AG08396 (cell line): ENCODE measurements around the gene NPIPA1.
"Not testable (repeated sequence)": the region's sequence is repeated elsewhere in the genome, so short reads cannot be mapped to it uniquely, and the experiment has no call there.

ENCODE experiments used
- DNase-seq: peaks from one replicate; pipeline ENCODE4 v3.0.0; 2012; ENCODE audit warnings: low spot score, mixed read lengths

Gene NPIPA1

DNA sequence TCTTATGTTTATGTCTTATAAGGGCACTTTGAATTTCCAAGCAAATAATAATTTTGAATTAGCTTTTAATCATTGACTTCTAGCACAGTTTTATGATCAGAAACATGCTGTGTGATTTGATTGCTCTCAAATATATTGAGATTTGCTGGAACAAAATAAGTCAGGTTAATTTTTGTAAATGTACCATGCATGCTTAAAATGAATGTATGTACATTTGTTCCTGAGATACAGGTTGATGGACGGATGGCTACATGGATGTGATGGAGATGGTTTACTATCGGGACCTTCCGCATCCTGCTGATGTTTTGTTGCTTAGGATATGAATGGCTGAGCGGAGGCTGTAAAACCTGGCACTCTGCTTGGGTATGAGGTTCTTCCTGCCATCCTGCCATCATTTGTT is at the start of gene NPIPA1:
TSS of gene NPIPA1 (plus strand) at position 301 of the 400 bp plus-strand sequence. CDS start at position 301, 0 bp downstream.
- not testable (repeated sequence) for DNase-seq

DNA sequence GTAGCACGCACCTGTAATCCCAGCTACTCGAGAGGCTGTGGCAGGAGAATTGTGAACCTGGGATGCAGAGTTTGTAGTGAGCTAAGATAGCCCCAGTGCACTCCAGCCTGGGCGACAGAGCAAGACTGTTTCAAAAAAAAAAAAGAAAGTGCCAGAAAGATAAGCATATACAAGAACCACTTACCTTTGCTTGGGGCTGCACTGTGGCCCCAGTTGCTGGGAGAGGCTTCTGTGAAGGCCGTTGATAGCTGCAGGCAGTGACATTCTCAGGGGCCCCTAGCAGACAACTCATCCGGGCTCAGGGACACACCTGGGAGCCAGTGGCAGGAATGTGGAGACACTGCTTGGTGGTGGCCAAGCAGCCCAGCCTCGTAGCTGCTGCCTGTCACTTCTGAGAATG is 45.1 kb upstream of the NPIPA1 start:
- not testable (repeated sequence) for DNase-seq

- DNase-seq: not testable (repeated sequence)
Observed at GRCh38 chr16:14895382-14895781, 41.9 kb upstream of the NPIPA1 start.

GRCh38 chr16:14896023-14896422 is 41.2 kb upstream of the NPIPA1 start:
- not testable (repeated sequence) for DNase-seq

GRCh38 chr16:14897006-14897664 is 40.1 kb upstream of the NPIPA1 start:
- DNase-seq: not testable (repeated sequence)

GRCh38 chr16:14898162-14898561 is 39.1 kb upstream of the NPIPA1 start:
- DNase-seq: not testable (repeated sequence)

- not testable (repeated sequence) for DNase-seq
Observed at GRCh38 chr16:14903191-14903957, 33.9 kb upstream of the NPIPA1 start.

- not testable (repeated sequence) for DNase-seq
Observed at GRCh38 chr16:14909744-14910143, 27.5 kb upstream of the NPIPA1 start.

DNA sequence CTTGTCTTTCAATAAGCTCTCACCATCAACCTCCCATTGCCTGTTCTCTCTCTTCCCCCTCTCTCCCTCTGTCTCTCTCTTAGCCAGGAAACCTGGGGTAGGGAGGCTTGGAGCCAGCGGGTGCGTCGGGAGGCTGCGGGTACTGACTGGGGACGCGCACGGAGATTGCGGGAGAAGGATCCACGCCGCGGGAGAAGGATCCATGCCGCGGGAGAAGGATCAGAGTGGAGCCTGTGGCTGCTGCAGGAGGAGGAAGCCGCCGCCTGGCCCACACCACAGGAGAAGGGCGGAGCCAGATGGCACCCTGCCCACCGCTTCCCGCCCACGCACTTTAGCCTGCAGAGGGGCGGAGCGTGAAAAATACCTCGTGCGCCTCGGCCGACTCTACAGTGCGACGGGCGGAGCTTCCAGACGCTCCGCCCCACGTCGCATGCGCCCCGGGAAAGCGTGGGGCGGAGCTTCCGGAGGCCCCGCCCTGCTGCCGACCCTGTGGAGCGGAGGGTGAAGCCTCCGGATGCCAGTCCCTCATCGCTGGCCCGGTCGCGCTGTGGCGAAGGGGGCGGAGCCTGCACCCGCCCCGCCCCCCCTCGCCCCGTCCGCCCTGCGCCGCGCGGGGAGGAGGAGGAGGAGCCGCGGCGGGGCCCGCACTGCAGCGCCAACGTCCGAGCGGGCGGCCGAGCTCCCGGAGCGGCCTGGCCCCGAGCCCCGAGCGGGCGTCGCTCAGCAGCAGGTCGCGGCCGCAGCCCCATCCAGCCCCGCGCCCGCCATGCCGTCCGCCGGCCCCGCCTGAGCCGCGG is 26.2 kb upstream of the NPIPA1 start:
- not testable (repeated sequence) for DNase-seq

- not testable (repeated sequence) for DNase-seq
Observed at GRCh38 chr16:14911954-14912353, 25.3 kb upstream of the NPIPA1 start.

DNA sequence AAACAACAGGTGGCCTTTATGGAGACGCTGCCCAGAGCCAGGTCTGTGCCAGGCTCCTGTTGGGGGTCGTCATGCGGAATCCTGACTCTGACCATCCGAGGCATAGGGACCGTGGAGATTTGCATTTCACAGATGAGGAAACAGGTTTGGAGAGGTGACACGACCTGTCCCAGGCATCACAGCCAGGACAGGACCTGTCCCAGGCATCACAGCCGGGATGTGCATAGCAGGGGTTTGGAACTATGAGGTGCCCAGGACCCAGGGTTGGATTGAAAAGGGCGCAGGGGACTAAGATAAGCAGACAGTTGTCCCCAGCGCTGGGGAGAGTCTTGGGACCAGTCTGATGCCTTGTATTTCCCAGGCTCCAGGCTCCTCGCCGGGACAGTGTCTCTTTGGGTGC is 24.7 kb upstream of the NPIPA1 start:
- not testable (repeated sequence) for DNase-seq

GRCh38 chr16:14918504-14918903 is 18.7 kb upstream of the NPIPA1 start:
- DNase-seq: peak; percentile 2

GRCh38 chr16:14919837-14920600 is 17.2 kb upstream of the NPIPA1 start:
- DNase-seq: not testable (repeated sequence)

- DNase-seq: not testable (repeated sequence)
Observed at GRCh38 chr16:14922285-14922684, 15.0 kb upstream of the NPIPA1 start.

DNA sequence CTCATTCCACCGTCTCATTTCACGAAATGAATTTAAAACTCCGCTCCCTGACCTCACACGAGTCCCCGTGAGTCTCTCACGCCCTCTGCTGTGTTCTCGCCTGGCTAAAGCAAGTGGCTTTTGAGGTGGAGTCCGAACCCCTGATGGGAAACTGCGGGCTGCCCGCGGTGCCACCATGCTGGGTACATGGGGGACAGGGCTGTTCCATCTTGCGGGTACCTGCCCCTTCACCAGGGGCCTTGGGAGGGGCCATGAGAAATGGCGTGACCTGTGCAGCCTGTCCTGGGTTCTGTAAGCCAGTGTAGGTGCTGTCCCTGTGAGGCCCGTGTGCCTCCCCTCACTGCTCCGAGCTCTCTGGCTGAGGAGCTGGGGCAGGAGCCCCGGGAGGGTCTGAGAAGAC is 14.3 kb upstream of the NPIPA1 start:
- not testable (repeated sequence) for DNase-seq

GRCh38 chr16:14923394-14924088 is 13.7 kb upstream of the NPIPA1 start:
- DNase-seq: not testable (repeated sequence)

GRCh38 chr16:14924359-14924758 is 12.9 kb upstream of the NPIPA1 start:
- not testable (repeated sequence) for DNase-seq

DNA sequence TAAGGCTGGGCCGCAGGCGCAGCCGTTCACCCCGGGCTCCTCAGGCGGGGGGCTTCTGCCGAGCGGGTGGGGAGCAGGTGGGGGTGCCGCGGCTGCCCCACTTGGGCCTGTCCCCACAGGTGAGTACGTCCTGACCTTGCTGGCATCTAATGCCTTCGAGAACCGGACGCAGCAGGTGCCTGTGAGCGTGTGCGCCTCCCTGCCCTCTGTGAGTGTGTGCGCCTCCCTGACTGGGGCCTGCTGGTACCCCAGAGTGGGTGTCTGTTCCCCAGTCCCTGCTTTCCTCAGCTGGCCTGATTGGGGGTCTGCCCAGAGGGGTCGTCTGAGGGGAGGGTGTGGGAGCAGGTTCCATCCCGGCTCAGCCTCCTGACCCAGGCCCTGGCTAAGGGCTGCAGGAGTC is 12.3 kb upstream of the NPIPA1 start:
- DNase-seq: not testable (repeated sequence)

- peak; percentile 16 for DNase-seq
Observed at GRCh38 chr16:14928064-14928714, 9.1 kb upstream of the NPIPA1 start.

- not testable (repeated sequence) for DNase-seq
Observed at GRCh38 chr16:14929176-14929575, 8.1 kb upstream of the NPIPA1 start.
